Measurements from ENCODE around the gene LYAR.

LYAR gene

GRCh38 chr4:4326166-4326565 is 36.2 kb upstream of the LYAR start:
- H3K9ac ChIP-seq (ENCODE audit: low read length): no peak overlapping the region
- no peaks in the 10 kb centered on the region for H3K36me3 ChIP-seq (ENCODE audit: control insufficient read depth, insufficient read depth, low read length)
- no peak overlapping the region for H3K4me3 ChIP-seq (ENCODE audit: low read length)
- no peaks in the 10 kb centered on the region for H3K9me3 ChIP-seq (ENCODE audit: control insufficient read depth, low read length)
- no peaks in the 10 kb centered on the region for H3K4me1 ChIP-seq (ENCODE audit: control insufficient read depth, insufficient read depth, low read length)
- no peaks in the 10 kb centered on the region for H3K27me3 ChIP-seq (ENCODE audit: control insufficient read depth, insufficient read depth, low read length)

DNA sequence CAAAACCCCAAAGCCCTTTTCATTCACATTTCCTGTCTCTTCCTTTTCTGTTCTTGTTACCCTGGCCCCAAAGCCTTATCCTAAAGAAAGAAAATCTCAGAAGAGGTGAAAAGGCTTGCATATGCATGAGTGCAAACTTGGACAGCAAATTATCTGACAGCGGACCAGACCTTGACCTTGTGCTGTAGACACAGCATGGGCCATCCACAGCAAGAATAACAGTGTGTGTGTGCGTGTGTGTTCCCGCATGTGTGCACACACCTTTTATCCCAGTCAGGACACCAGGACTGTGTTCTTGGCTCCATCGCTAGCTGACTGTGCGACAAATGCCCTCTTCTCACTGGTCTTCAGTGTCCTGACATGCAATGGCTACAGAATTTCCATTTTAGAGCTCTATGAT is 35.4 kb upstream of the LYAR start:
- H3K27me3 ChIP-seq (ENCODE audit: control insufficient read depth, insufficient read depth, low read length): no peaks in the 10 kb centered on the region

GRCh38 chr4:4323705-4324534 is 34.0 kb upstream of the LYAR start:
- Histone ChIP-seq H3K9ac (ENCODE audit: low read length) (no peak overlapping the region), H3K4me3 (ENCODE audit: low read length) (no peak overlapping the region), H3K9me3 (ENCODE audit: control insufficient read depth, low read length) (no peaks in the 10 kb centered on the region), H3K4me1 (ENCODE audit: control insufficient read depth, insufficient read depth, low read length) (no peaks in the 10 kb centered on the region), H3K36me3 (ENCODE audit: control insufficient read depth, insufficient read depth, low read length) (no peaks in the 10 kb centered on the region), H3K27me3 (ENCODE audit: control insufficient read depth, insufficient read depth, low read length) (no peaks in the 10 kb centered on the region)

More for the DNA sequence above, 35.4 kb upstream of the LYAR start:
- Histone ChIP-seq H3K4me3 (ENCODE audit: low read length) (no peak overlapping the region), H3K36me3 (ENCODE audit: control insufficient read depth, insufficient read depth, low read length) (no peaks in the 10 kb centered on the region), H3K9me3 (ENCODE audit: control insufficient read depth, low read length) (no peaks in the 10 kb centered on the region), H3K9ac (ENCODE audit: low read length) (no peak overlapping the region), H3K4me1 (ENCODE audit: control insufficient read depth, insufficient read depth, low read length) (no peaks in the 10 kb centered on the region)

GRCh38 chr4:4321951-4322688 is 32.2 kb upstream of the LYAR start:
- no peak overlapping the region for H3K9ac ChIP-seq (ENCODE audit: low read length)
- H3K4me3 ChIP-seq (ENCODE audit: low read length): no peak overlapping the region
- no peaks in the 10 kb centered on the region for H3K36me3 ChIP-seq (ENCODE audit: control insufficient read depth, insufficient read depth, low read length)
- no peaks in the 10 kb centered on the region for H3K4me1 ChIP-seq (ENCODE audit: control insufficient read depth, insufficient read depth, low read length)
- H3K27me3 ChIP-seq (ENCODE audit: control insufficient read depth, insufficient read depth, low read length): no peaks in the 10 kb centered on the region
- no peaks in the 10 kb centered on the region for H3K9me3 ChIP-seq (ENCODE audit: control insufficient read depth, low read length)

- Histone ChIP-seq H3K4me3 (ENCODE audit: low read length) (no peak overlapping the region), H3K4me1 (ENCODE audit: control insufficient read depth, insufficient read depth, low read length) (no peaks in the 10 kb centered on the region), H3K9ac (ENCODE audit: low read length) (no peak overlapping the region), H3K27me3 (ENCODE audit: control insufficient read depth, insufficient read depth, low read length) (no peaks in the 10 kb centered on the region), H3K36me3 (ENCODE audit: control insufficient read depth, insufficient read depth, low read length) (no peaks in the 10 kb centered on the region), H3K9me3 (ENCODE audit: control insufficient read depth, low read length) (no peaks in the 10 kb centered on the region)
Observed at GRCh38 chr4:4320951-4321714, 31.2 kb upstream of the LYAR start.

DNA sequence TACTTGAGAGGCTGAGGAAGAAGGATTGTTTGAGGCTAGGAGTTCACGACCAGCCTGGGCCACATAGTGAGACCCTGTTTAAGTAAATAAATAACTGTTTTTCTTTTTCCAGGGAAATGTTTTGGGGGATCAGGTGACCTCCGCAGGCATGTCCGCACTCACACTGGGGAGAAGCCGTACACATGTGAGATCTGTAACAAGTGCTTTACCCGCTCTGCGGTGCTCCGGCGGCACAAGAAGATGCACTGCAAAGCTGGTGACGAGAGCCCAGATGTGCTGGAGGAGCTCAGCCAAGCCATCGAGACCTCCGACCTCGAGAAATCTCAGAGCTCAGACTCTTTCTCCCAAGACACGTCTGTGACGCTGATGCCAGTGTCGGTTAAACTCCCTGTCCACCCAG is 30.6 kb upstream of the LYAR start:
- Histone ChIP-seq H3K4me3 (ENCODE audit: low read length) (no peak overlapping the region), H3K4me1 (ENCODE audit: control insufficient read depth, insufficient read depth, low read length) (no peaks in the 10 kb centered on the region), H3K9ac (ENCODE audit: low read length) (no peak overlapping the region), H3K36me3 (ENCODE audit: control insufficient read depth, insufficient read depth, low read length) (no peaks in the 10 kb centered on the region), H3K27me3 (ENCODE audit: control insufficient read depth, insufficient read depth, low read length) (no peaks in the 10 kb centered on the region), H3K9me3 (ENCODE audit: control insufficient read depth, low read length) (no peaks in the 10 kb centered on the region)

- no peaks in the 10 kb centered on the region for H3K27me3 ChIP-seq (ENCODE audit: control insufficient read depth, insufficient read depth, low read length)
- no peaks in the 10 kb centered on the region for H3K9me3 ChIP-seq (ENCODE audit: control insufficient read depth, low read length)
- no peaks in the 10 kb centered on the region for H3K36me3 ChIP-seq (ENCODE audit: control insufficient read depth, insufficient read depth, low read length)
- H3K4me3 ChIP-seq (ENCODE audit: low read length): no peak overlapping the region
- no peak overlapping the region for H3K9ac ChIP-seq (ENCODE audit: low read length)
- no peaks in the 10 kb centered on the region for H3K4me1 ChIP-seq (ENCODE audit: control insufficient read depth, insufficient read depth, low read length)
Observed at GRCh38 chr4:4317496-4318232, 27.7 kb upstream of the LYAR start.

DNA sequence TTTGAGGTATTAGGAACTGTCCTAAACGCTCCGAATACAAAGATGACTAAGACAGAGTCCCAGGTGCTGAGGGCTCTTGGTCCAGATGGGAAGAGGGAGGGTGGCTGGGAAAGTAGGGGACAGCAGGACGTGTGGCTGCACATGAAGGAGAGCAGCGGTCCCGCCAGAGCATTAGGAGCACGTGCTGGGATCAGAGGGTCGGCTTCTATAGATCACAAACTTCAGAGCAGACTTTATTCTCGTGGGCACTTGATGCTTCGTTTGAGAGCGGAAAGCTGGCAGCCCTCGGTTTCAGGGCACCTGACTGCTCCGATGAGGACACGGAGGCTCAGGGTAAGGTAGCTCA is 26.2 kb upstream of the LYAR start:
- no peaks in the 10 kb centered on the region for H3K36me3 ChIP-seq (ENCODE audit: control insufficient read depth, insufficient read depth, low read length)
- no peak overlapping the region for H3K4me3 ChIP-seq (ENCODE audit: low read length)
- H3K9me3 ChIP-seq (ENCODE audit: control insufficient read depth, low read length): no peaks in the 10 kb centered on the region
- H3K4me1 ChIP-seq (ENCODE audit: control insufficient read depth, insufficient read depth, low read length): no peaks in the 10 kb centered on the region
- H3K27me3 ChIP-seq (ENCODE audit: control insufficient read depth, insufficient read depth, low read length): no peaks in the 10 kb centered on the region
- no peak overlapping the region for H3K9ac ChIP-seq (ENCODE audit: low read length)

DNA sequence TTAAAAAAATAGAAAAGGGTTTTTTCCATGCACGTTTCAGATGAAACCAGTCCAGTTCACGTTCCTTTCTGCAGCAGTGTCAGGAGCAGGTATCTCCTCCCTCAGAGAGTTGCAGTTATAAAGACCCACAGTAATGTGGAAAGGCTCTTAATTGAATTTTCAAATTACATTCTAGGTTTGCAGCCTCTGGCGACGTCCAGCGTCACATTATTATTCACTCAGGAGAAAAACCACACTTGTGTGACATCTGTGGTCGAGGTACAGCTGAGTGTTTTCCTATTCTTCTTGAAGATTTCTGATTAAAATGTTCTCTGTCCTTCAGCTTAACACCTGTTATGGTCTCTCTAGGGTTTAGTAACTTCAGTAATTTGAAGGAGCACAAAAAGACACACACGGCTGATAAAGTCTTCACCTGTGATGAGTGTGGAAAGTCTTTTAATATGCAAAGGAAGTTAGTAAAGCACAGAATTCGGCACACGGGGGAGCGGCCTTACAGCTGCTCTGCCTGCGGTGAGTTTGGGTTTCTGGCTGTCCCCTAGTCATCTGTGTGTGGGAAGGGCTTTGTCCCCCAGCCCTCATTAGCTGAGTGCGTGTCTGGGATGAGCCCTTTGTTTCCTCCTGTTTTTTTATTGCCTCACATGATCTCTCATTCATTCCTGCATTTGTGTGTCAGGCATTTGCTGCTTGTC is 25.7 kb upstream of the LYAR start:
- Histone ChIP-seq H3K4me3 (ENCODE audit: low read length) (no peak overlapping the region), H3K4me1 (ENCODE audit: control insufficient read depth, insufficient read depth, low read length) (no peaks in the 10 kb centered on the region), H3K36me3 (ENCODE audit: control insufficient read depth, insufficient read depth, low read length) (no peaks in the 10 kb centered on the region), H3K27me3 (ENCODE audit: control insufficient read depth, insufficient read depth, low read length) (no peaks in the 10 kb centered on the region), H3K9ac (ENCODE audit: low read length) (no peak overlapping the region), H3K9me3 (ENCODE audit: control insufficient read depth, low read length) (no peaks in the 10 kb centered on the region)

DNA sequence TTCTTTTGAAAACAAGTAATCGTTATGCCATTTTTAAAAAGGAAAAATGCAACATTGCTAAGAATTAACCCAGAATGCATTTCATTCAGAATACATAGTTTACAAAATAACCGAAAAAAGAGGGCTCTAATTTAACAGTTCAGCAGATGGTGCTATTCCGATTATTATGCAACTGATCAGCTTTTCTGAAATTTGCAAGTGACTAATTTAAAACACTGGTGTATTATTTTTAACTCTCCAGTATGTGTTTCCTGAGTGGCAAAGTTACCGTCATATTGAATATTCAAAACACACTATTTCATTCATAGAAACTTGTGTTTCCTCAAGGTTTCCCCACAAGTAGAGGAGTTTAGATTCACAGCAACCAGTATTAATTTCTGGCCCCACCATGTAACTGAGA is 21.2 kb upstream of the LYAR start:
- Histone ChIP-seq H3K9me3 (ENCODE audit: control insufficient read depth, low read length) (no peaks in the 10 kb centered on the region), H3K36me3 (ENCODE audit: control insufficient read depth, insufficient read depth, low read length) (no peaks in the 10 kb centered on the region), H3K4me3 (ENCODE audit: low read length) (no peak overlapping the region), H3K4me1 (ENCODE audit: control insufficient read depth, insufficient read depth, low read length) (no peaks in the 10 kb centered on the region), H3K27me3 (ENCODE audit: control insufficient read depth, insufficient read depth, low read length) (no peaks in the 10 kb centered on the region), H3K9ac (ENCODE audit: low read length) (no peak overlapping the region)

DNA sequence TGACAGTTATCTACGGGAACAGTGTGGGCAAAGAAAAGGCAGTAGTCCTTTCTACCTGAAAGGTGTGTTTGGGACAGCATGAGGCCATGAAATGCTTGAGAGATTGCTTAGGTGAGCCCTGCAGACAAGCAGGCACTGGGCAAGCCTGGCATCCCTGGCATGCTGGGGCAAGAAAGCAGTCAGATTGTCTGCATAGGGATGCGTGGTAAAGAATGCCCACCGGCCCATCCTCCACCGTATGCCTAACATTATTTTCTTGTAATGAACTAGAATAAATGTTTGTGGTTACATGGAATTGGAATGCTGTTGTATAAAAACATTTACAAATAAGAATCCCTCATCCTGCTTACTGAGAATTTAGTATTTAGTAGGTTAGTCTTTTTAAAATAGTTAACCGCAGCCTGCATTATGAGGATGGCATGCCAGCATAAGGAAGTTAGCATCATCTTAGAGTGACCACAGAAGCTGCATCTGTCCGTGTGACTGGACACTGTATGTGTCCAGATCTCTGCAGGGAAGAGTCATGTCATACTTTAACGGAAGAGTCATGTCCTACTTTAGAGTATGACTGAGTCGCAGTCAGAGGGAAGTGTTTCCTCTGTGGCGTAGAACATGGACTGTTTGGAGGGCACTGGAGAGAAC is 19.0 kb upstream of the LYAR start:
- no peaks in the 10 kb centered on the region for H3K36me3 ChIP-seq (ENCODE audit: control insufficient read depth, insufficient read depth, low read length)
- no peaks in the 10 kb centered on the region for H3K4me1 ChIP-seq (ENCODE audit: control insufficient read depth, insufficient read depth, low read length)
- H3K4me3 ChIP-seq (ENCODE audit: low read length): no peak overlapping the region
- H3K27me3 ChIP-seq (ENCODE audit: control insufficient read depth, insufficient read depth, low read length): no peaks in the 10 kb centered on the region
- H3K9me3 ChIP-seq (ENCODE audit: control insufficient read depth, low read length): no peaks in the 10 kb centered on the region
- H3K9ac ChIP-seq (ENCODE audit: low read length): no peak overlapping the region
